CD8-positive, alpha-beta memory T cell (primary cell): ENCODE measurements around the gene NUP214. TPM values are rescaled to one million over a fixed set of nuclear protein-coding genes. Genes with fewer than 3 reads are reported as not detected.
"Not testable (repeated sequence)": the region's sequence is repeated elsewhere in the genome, so short reads cannot be mapped to it uniquely, and the experiment has no call there.

Source experiments
- CTCF ChIA-PET: fragments of 350-600 bp; sonication (Branson Sonifier 250); formaldehyde crosslinking; loops from one replicate; lab custom pipeline; 2021; ENCODE audit warnings: antibody characterized with exemption; lab: Charles Lee
- POLR2A ChIA-PET: fragments of 350-600 bp; sonication (Branson Sonifier 250); formaldehyde crosslinking; loops from one replicate; lab custom pipeline; 2021; ENCODE audit warnings: antibody characterized with exemption; lab: Charles Lee
- DNase-seq, 5 donors: peaks; one replicate each; pipeline versions ENCODE4 v3.0.0 to v3.0.0-alpha.2; 2020 to 2022; ENCODE audit warnings: mixed read lengths in 1 of 5
- H3K27ac ChIP-seq: one replicate; pipeline ENCODE4 v1.7.0; 2013; ENCODE audit warnings: low read depth, mild to moderate bottlenecking, low read length, moderate library complexity
- H3K27me3 ChIP-seq: 2 replicates; pipeline ENCODE4 v1.7.0; 2013; ENCODE audit warnings: low read length, mild to moderate bottlenecking; ENCODE audit not compliant: insufficient read depth, poor library complexity, severe bottlenecking
- H3K36me3 ChIP-seq: 2 replicates; pipeline ENCODE4 v1.7.0; 2013; ENCODE audit warnings: mild to moderate bottlenecking, low read length, moderate library complexity; ENCODE audit not compliant: insufficient read depth
- H3K4me1 ChIP-seq: 2 replicates; pipeline ENCODE4 v1.7.0; 2013; ENCODE audit warnings: mild to moderate bottlenecking, low read length, moderate library complexity; ENCODE audit not compliant: insufficient read depth
- H3K4me3 ChIP-seq: 2 replicates; pipeline ENCODE4 v1.7.0; 2013; ENCODE audit warnings: mild to moderate bottlenecking, low read length
- H3K9me3 ChIP-seq: 2 replicates; pipeline ENCODE4 v1.7.0; 2013; ENCODE audit warnings: mild to moderate bottlenecking, low read length
- H3K27ac Mint-ChIP-seq, 8 donors: one replicate each; pipeline ENCODE4 v1.8.0; 2020 to 2021; ENCODE audit warnings: mixed read lengths in 8 of 8, mild to moderate bottlenecking in 6 of 8, inconsistent platforms in 3 of 8, moderate library complexity in 3 of 8
- H3K27me3 Mint-ChIP-seq, 2 donors: one replicate each; pipeline ENCODE4 v1.8.0; 2020 to 2021; ENCODE audit warnings: mixed read lengths in 2 of 2, mild to moderate bottlenecking in 1 of 2, moderate library complexity in 1 of 2
- H3K36me3 Mint-ChIP-seq, 3 donors: one replicate each; pipeline ENCODE4 v1.8.0; 2020 to 2021; ENCODE audit warnings: mixed read lengths in 3 of 3, inconsistent platforms in 1 of 3, mild to moderate bottlenecking in 1 of 3
- H3K4me1 Mint-ChIP-seq, 3 donors: one replicate each; pipeline ENCODE4 v1.8.0; 2020 to 2021; ENCODE audit warnings: mixed read lengths in 3 of 3, inconsistent platforms in 1 of 3, mild to moderate bottlenecking in 1 of 3
- H3K4me3 Mint-ChIP-seq, 7 donors: one replicate each; pipeline ENCODE4 v1.8.0; 2020 to 2021; ENCODE audit warnings: mixed read lengths in 7 of 7, mild to moderate bottlenecking in 6 of 7, moderate library complexity in 4 of 7, inconsistent platforms in 2 of 7
- H3K9me3 Mint-ChIP-seq, 5 donors: one replicate each; pipeline ENCODE4 v1.8.0; 2020 to 2022; ENCODE audit warnings: mixed read lengths in 5 of 5, mild to moderate bottlenecking in 3 of 5, moderate library complexity in 2 of 5, inconsistent platforms in 1 of 5
- polyA plus RNA-seq: library from polyadenylated mRNA; unstranded; fragments of 300-500 nt; fragmentation: Illumina TruSeq; gene quantifications from one replicate; pipeline ENCODE4 v1.2.3, GENCODE V29; 2021
- total RNA-seq, 2 experiments: library from RNA; stranded (reverse); gene quantifications; one replicate each; pipeline ENCODE4 v1.2.3, GENCODE V29; 2021

NUP214 gene
- total and polyA plus RNA-seq, 3 experiments from 2014 or later = 21.3 to 69.5 (median 69.2) TPM

DNA sequence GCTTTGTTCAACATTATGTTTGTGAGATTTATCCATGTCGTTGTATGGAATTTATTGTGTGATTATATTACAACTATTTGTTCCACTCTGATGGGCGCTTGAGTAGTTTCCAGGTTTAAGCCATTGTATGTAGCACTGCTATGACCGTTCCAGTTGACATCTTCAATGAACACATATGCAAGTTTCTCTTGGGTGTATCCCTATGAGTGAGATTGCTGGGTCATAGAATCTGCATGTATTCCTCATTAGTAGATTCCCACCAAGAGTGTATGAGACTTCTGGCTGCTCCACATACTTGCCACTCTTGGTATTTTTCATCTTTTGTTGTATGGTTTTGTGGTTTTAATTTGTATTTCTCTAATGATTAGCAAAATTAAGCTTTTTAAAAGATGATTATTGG lies 22.9 kb downstream of the NUP214 start:
- ChIA-PET POLR2A (no interaction called here), CTCF (no interaction called here)
- Histone ChIP-seq H3K9me3 (no peaks in the 10 kb centered on the region), H3K4me3 (no peak overlapping the region), H3K4me1 (no peaks in the 10 kb centered on the region), H3K27me3 (no peaks in the 10 kb centered on the region), H3K27ac (no peak overlapping the region), H3K36me3 (peaks cover 85% of the 10 kb centered on the region)
- H3K27ac Mint-ChIP-seq = peak overlapping the region in 2 of 8 donors; percentile 50 to 57
- H3K9me3 Mint-ChIP-seq = no peaks in the 10 kb centered on the region
- peaks cover 14 to 93% (median 42%) of the 10 kb centered on the region in 3 donors for H3K36me3 Mint-ChIP-seq
- H3K4me1 Mint-ChIP-seq = peaks cover 14 to 35% (median 15%) of the 10 kb centered on the region in 3 donors
- no peak overlapping the region for H3K4me3 Mint-ChIP-seq
- no peak for DNase-seq
- H3K27me3 Mint-ChIP-seq = no peaks in the 10 kb centered on the region

DNA sequence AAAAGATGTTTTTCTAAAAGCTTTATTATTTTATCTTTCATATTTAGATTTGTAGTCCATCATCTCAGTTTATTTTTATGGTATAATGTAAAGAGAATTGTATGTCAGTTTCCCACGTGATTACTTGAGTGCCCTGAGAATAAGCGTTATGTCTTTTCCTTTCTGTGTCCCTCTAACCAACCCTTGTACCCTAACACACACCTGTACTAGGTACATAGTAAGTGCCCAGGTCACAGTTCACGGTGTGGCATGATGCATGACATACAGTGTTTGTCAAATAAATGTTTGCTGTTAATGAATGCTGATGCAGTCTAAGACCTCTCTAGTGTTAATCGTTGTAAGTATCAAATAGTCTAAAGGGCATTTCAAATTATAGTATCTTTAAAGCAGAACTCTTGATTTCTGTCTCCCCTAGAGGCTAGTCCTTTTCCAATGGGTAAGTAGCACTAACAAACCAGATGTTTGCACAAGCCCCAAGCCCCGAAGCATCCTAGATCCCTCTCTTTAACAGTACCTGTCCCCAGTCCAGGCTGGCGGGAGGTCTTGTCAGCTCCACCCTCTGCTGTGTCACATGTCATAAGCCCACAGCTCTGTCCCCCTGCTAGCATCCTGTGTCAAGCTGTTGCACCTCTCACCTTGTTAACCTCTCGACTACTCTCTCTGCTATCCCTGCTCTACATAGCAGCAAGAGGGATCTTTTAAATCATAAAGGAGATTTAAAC lies 23.7 kb downstream of the NUP214 start:
- Mint-ChIP-seq H3K9me3 (no peaks in the 10 kb centered on the region), H3K4me1 (peaks cover 13 to 30% (median 18%) of the 10 kb centered on the region in 3 donors), H3K27ac (peak overlapping the region in 6 of 8 donors; percentile 2 to 86 (median 56)), H3K36me3 (peaks cover 9 to 92% (median 43%) of the 10 kb centered on the region in 3 donors), H3K27me3 (no peaks in the 10 kb centered on the region), H3K4me3 (no peak overlapping the region)
- H3K27me3 ChIP-seq = no peaks in the 10 kb centered on the region
- H3K4me1 ChIP-seq = no peaks in the 10 kb centered on the region
- H3K36me3 ChIP-seq = peaks cover 86% of the 10 kb centered on the region
- no peak overlapping the region for H3K27ac ChIP-seq
- peak in 1 of 5 donors; percentile 6 for DNase-seq
- ChIA-PET POLR2A (no interaction called here), CTCF (no interaction called here)
- H3K9me3 ChIP-seq = no peaks in the 10 kb centered on the region
- no peak overlapping the region for H3K4me3 ChIP-seq

DNA sequence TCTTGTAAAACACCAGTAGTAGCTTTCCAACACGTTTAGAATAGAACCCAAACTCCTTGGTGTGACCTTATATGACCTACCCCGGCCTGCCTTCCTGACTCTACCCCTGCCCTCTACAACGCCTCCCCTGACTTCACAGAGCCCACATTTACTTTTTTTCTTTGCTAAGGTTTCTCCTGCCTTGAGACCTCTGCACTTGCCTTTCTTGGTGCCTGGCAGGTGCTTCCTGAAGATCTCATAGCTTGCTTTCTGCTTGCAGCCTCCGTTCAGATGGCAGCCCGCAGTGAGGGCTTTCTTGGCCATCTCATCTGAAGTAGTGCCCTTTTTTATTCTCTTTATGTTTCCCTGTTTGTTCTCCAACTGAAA lies 24.3 kb downstream of the NUP214 start:
- no peak overlapping the region for H3K27ac ChIP-seq
- H3K4me1 ChIP-seq = no peaks in the 10 kb centered on the region
- H3K9me3 ChIP-seq = no peaks in the 10 kb centered on the region
- Mint-ChIP-seq H3K9me3 (no peaks in the 10 kb centered on the region), H3K4me1 (peaks cover 14 to 33% (median 18%) of the 10 kb centered on the region in 3 donors), H3K36me3 (peaks cover 4 to 92% (median 42%) of the 10 kb centered on the region in 3 donors), H3K4me3 (no peak overlapping the region), H3K27me3 (no peaks in the 10 kb centered on the region), H3K27ac (peak overlapping the region in 6 of 8 donors; percentile 2 to 86 (median 46))
- H3K36me3 ChIP-seq = peaks cover 80% of the 10 kb centered on the region
- ChIA-PET POLR2A (no interaction called here), CTCF (no interaction called here)
- no peaks in the 10 kb centered on the region for H3K27me3 ChIP-seq
- no peak overlapping the region for H3K4me3 ChIP-seq
- peak in 1 of 5 donors; percentile 7 for DNase-seq

DNA sequence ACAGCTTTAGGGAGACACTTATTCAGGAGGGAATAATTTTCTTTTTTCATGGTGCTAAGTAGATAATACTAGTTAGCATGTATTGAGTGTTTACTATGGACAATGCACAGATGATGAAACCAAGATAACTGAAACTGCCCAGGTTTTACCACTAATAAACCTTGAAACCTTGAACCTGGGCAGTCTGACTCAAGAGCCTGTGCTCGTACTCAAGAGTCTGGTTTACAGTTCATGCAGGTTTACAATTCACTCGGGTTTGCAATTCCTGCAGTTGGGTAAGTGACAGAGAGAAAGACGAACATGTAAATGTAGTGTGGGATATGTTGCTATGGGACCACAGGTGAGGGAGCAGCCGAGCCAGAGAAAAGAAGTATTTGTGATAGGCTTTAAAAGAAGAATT lies 28.2 kb downstream of the NUP214 start:
- Mint-ChIP-seq H3K9me3 (no peaks in the 10 kb centered on the region), H3K27me3 (no peaks in the 10 kb centered on the region), H3K4me3 (no peak overlapping the region), H3K36me3 (peaks cover 0 to 89% (median 26%) of the 10 kb centered on the region in 3 donors), H3K27ac (peak overlapping the region in 5 of 8 donors; percentile 22 to 64 (median 31)), H3K4me1 (peaks cover 25 to 27% (median 26%) of the 10 kb centered on the region in 3 donors)
- Histone ChIP-seq H3K27me3 (no peaks in the 10 kb centered on the region), H3K4me1 (no peaks in the 10 kb centered on the region), H3K4me3 (no peak overlapping the region), H3K9me3 (no peaks in the 10 kb centered on the region), H3K27ac (no peak overlapping the region), H3K36me3 (peaks cover 48% of the 10 kb centered on the region)
- DNase-seq = no peak
- ChIA-PET POLR2A (no interaction called here), CTCF (no interaction called here)

DNA sequence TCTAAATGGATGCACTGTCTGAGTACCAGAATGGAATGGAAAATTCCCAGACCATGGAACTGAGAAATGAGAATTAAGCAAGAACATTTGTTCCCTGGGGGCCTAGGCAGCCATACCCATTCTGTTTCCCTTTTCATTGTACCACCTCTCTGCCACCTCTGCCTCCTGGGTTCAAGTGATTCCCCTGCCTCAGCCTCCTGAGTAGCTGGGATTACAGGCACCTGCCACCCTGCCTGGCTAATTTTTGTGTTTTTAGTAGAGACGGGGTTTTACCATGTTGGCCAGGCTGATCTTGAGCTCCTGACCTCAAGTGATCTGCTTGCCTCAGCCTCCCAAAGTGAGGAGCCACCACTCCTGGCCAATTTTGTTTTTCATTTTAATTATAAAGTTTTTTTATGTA lies 33.3 kb downstream of the NUP214 start:
- H3K4me1 ChIP-seq, H3K27me3 Mint-ChIP-seq, H3K9me3 ChIP-seq, H3K27ac Mint-ChIP-seq, H3K27me3 ChIP-seq, H3K4me3 ChIP-seq, H3K27ac ChIP-seq, H3K4me3 Mint-ChIP-seq, CTCF ChIA-PET, DNase-seq, H3K9me3 Mint-ChIP-seq: not testable (repeated sequence)
- Mint-ChIP-seq H3K36me3 (peaks cover 2 to 81% (median 17%) of the 10 kb centered on the region in 3 donors), H3K4me1 (peaks cover 10 to 13% (median 12%) of the 10 kb centered on the region in 3 donors)
- H3K36me3 ChIP-seq = peaks cover 34% of the 10 kb centered on the region
- POLR2A ChIA-PET = interaction anchor here (0.6 kb wide), 1 partner anchor 392 kb away, joined by 8 read pairs; no protein-coding TSS in a partner anchor

DNA sequence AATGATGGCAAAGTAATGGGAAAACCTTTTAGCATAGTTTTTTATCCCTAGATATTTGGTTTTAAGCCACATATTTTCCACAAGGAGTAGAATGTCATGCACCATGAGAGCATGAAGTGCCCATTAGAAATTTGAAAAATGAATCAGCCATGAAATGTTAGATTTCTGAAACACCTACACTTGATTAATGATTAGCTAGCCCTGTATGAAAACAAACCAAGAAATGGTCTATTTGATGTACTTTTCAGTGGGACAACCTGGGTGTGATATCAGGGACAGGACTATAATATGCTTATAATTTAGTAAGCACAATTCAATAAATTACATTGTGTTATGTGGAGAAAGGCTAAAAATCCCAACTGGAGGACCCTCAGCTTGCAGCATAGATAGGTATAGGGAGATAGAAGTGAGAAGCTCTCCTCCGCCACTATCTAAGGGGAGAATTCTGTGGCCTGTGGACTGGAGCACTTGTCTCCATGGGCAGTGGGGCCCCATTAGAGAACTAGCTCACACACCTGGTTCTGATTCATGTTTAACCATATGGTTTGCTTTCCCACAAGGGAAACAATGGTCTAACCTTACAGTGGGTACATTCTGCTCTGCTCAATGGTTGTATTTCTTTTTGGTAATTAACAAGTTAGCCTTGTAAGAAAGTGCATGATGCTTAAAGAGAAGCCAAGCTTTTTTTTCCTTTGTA lies 35.2 kb downstream of the NUP214 start:
- ChIA-PET CTCF (interaction anchor here (0.9 kb wide), 1 partner anchor 8 kb away, joined by 4 read pairs; no protein-coding TSS in a partner anchor), POLR2A (no interaction called here)
- Mint-ChIP-seq H3K27ac (no peak overlapping the region), H3K9me3 (no peaks in the 10 kb centered on the region), H3K4me1 (peaks cover 1 to 4% (median 3%) of the 10 kb centered on the region in 3 donors), H3K36me3 (peaks cover 10 to 77% (median 16%) of the 10 kb centered on the region in 3 donors), H3K27me3 (no peaks in the 10 kb centered on the region), H3K4me3 (no peak overlapping the region)
- Histone ChIP-seq H3K36me3 (peaks cover 41% of the 10 kb centered on the region), H3K27ac (no peak overlapping the region), H3K9me3 (no peaks in the 10 kb centered on the region), H3K4me1 (no peaks in the 10 kb centered on the region), H3K27me3 (no peaks in the 10 kb centered on the region), H3K4me3 (no peak overlapping the region)
- no peak for DNase-seq

DNA sequence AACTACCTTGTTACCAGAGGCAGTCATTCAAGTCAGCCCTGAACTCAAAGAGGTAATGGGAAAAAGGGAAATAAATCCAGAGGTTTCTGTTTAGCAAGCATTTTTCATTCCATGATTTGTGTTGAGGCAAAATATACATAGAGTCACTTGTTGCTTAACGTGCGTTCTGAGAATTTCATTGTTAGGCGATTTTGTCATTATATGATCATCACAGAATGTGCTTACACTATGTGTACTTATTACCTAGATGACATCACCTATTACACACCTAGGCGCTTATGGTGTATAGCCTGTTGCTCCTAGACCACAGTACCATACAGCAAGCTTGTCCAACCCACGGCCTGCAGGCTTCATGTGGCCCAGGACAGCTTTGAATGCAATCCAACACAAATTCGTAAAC lies 36.2 kb downstream of the NUP214 start:
- H3K9me3 ChIP-seq = no peaks in the 10 kb centered on the region
- Mint-ChIP-seq H3K4me1 (no peaks in the 10 kb centered on the region), H3K4me3 (no peak overlapping the region), H3K27ac (no peak overlapping the region), H3K36me3 (peaks cover 14 to 79% (median 16%) of the 10 kb centered on the region in 3 donors), H3K27me3 (no peaks in the 10 kb centered on the region), H3K9me3 (no peaks in the 10 kb centered on the region)
- no peak for DNase-seq
- ChIA-PET CTCF (interaction anchor here (0.9 to 1.3 kb wide), 2 partner anchors 9 to 16 kb away, joined by 4 read pairs; no protein-coding TSS in a partner anchor), POLR2A (no interaction called here)
- H3K36me3 ChIP-seq = peaks cover 43% of the 10 kb centered on the region
- no peaks in the 10 kb centered on the region for H3K4me1 ChIP-seq
- H3K27ac ChIP-seq = no peak overlapping the region
- H3K4me3 ChIP-seq = no peak overlapping the region
- H3K27me3 ChIP-seq = no peaks in the 10 kb centered on the region

DNA sequence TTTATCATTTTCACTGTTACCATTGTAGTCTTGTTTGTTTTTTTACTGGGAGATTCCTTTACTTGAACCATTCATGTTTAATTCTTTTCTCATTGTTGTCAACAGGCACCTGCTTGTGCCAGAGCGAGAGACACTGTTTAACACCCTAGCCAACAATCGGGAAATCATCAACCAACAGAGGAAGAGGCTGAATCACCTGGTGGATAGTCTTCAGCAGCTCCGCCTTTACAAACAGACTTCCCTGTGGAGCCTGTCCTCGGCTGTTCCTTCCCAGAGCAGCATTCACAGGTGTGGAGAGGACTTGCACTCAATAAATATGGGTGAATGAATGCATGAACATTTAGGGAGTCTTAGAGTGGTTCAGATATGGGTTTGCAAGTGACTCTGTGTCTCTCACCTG lies 37.5 kb downstream of the NUP214 start:
- H3K4me3 Mint-ChIP-seq = no peak overlapping the region
- no peak overlapping the region for H3K4me3 ChIP-seq
- no peak overlapping the region for H3K27ac ChIP-seq
- POLR2A ChIA-PET = no interaction called here
- H3K9me3 Mint-ChIP-seq = no peaks in the 10 kb centered on the region
- peaks cover 43% of the 10 kb centered on the region for H3K36me3 ChIP-seq
- DNase-seq = no peak
- peaks cover 14 to 80% (median 24%) of the 10 kb centered on the region in 3 donors for H3K36me3 Mint-ChIP-seq
- H3K27me3 ChIP-seq = no peaks in the 10 kb centered on the region
- H3K27me3 Mint-ChIP-seq = no peaks in the 10 kb centered on the region
- H3K4me1 ChIP-seq = no peaks in the 10 kb centered on the region
- peak overlapping the region in 2 of 8 donors; percentile 41 to 73 for H3K27ac Mint-ChIP-seq
- H3K4me1 Mint-ChIP-seq = peaks cover 4 to 7% (median 7%) of the 10 kb centered on the region in 3 donors
- no peaks in the 10 kb centered on the region for H3K9me3 ChIP-seq
- CTCF ChIA-PET = no interaction called here
